HG02759 (cell line): ENCODE measurements around the gene TNFRSF1A.

Experiments
- ATAC-seq: cut with Tn5 transposase; IDR thresholded peaks from one replicate; pipeline ENCODE4 v1.9.1; 2021; ENCODE audit warnings: mild to moderate bottlenecking, moderate library complexity; ENCODE audit not compliant: unreplicated experiment

TNFRSF1A gene

DNA sequence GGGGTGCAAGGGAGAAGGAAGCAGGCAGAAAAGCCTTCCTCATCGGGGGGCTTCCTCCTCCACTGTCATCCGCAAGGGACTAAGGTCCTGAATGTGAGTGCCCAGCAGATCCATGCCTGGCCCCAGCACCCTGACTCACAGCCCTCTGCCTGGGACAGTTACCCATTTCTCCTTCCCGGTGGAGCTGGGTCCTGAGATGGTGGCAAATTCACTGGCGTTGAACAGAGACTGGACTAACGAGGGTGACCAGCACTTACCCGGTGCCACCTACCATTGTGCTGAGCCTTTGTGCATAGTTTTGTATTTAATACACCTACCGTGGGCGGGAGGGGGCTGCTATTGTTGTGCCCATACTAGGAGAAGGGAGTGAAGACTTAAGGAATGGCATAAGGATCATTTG is 62.2 kb downstream of the TNFRSF1A start:
- no peak for ATAC-seq

DNA sequence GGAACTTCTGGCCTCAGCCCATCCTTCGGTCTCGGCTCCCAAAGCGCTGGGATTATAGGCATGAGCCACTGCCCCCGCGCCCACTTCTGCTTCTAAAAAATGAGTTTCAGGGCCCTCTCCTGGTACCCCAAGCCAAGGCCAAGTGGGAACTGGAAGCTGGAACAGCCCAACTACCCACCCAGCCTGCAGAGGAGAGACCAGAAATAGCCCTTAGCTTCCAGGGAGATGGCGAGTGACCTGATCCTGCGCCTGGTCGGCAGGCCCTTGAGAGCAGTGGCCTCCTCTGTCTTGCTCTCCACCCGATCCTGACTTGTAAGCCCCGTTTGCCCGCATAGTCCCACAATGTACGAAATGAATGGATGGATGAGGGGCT is 62.6 kb downstream of the TNFRSF1A start:
- ATAC-seq, result no peak
